H1 (cell line): ENCODE data around the gene PHLDA2. TPM values are rescaled to one million over a fixed set of nuclear protein-coding genes. Genes with fewer than 3 reads are reported as not detected.
A peak's percentile ranks its signal among the peaks of the same experiment; 100 is the strongest.

Source experiments
- ATF3 ChIP-seq: IDR thresholded peaks from 2 replicates; pipeline ENCODE4 v1.6.1; 2011; ENCODE audit warnings: low read depth, mild to moderate bottlenecking, low read length; ENCODE audit not compliant: insufficient read depth
- BACH1 ChIP-seq: IDR thresholded peaks from 2 replicates; pipeline ENCODE4 v1.6.1; 2012; ENCODE audit warnings: low read length, improper control_type of control experiment
- EP300 ChIP-seq, 2 experiments: IDR thresholded peaks; 1 replicate in 1 of 2; 2 replicates in 1 of 2; pipeline ENCODE4 v1.6.1; 2011 to 2012; ENCODE audit warnings: low read depth in 2 of 2, low read length in 2 of 2, mild to moderate bottlenecking in 2 of 2, borderline replicate concordance in 1 of 2, inconsistent platforms in 1 of 2, moderate library complexity in 1 of 2
- HDAC6 ChIP-seq: IDR thresholded peaks from one replicate; pipeline ENCODE4 v1.7.1; 2012; ENCODE audit warnings: low read depth, mild to moderate bottlenecking, inconsistent platforms, low read length, moderate library complexity
- KDM1A ChIP-seq: fragments of 200-600, 300-600 bp; sonication (generic); IDR thresholded peaks from 2 replicates; pipeline ENCODE4 v1.7.1; 2016; ENCODE audit warnings: mild to moderate bottlenecking, low read length, borderline replicate concordance
- KDM4A ChIP-seq: IDR thresholded peaks from one replicate; pipeline ENCODE4 v1.7.1; 2012; ENCODE audit warnings: low read depth, mild to moderate bottlenecking, moderate library complexity, low read length, inconsistent platforms; ENCODE audit not compliant: severe bottlenecking
- POU5F1 ChIP-seq: IDR thresholded peaks from 2 replicates; pipeline ENCODE4 v1.6.1; 2011; ENCODE audit warnings: low read depth, mild to moderate bottlenecking, low read length, moderate library complexity
- RAD21 ChIP-seq, 2 experiments: IDR thresholded peaks in 1 of 2; conservative IDR thresholded peaks in 1 of 2; 2 replicates each; pipeline ENCODE4 v1.6.1; 2011; ENCODE audit warnings: low read depth in 2 of 2, low read length in 2 of 2, improper control_type of control experiment in 1 of 2, inconsistent platforms in 1 of 2, mild to moderate bottlenecking in 1 of 2, moderate library complexity in 1 of 2
- RXRA ChIP-seq: IDR thresholded peaks from 2 replicates; pipeline ENCODE4 v1.6.1; 2011; ENCODE audit warnings: low read depth, mild to moderate bottlenecking, low read length, moderate library complexity; ENCODE audit not compliant: insufficient read depth
- SP1 ChIP-seq: IDR thresholded peaks from 2 replicates; pipeline ENCODE4 v1.6.1; 2011; ENCODE audit warnings: low read depth, low read length
- polyA plus RNA-seq, 7 experiments: library from polyadenylated mRNA; depleted of rRNA in 3 of 7; stranded (reverse) in 5 of 7; unstranded in 2 of 7; fragments of >200 nt in 5 of 7; fragments of 200-250 nt in 2 of 7; gene quantifications; 1 replicate in 5 of 7; 2 replicates in 1 of 7; 4 replicates in 1 of 7; pipeline versions ENCODE4 v1.2.1 to v1.2.3, GENCODE V29; 2011 to 2013; ENCODE audit warnings: missing spikeins in 2 of 7, mixed read lengths in 2 of 7
- total RNA-seq: library from RNA; stranded (reverse); fragmentation: NEBNext Ultra II Directional; extraction: Animal tissue kit (Norgen Biotek cat#: 25700); gene quantifications from 2 replicates; pipeline ENCODE4 v1.2.1, GENCODE V29; 2021
- TF ChIP-seq, protein P1 (sequence below): IDR thresholded peaks from 2 replicates; pipeline ENCODE4 v1.6.1; 2012; ENCODE audit warnings: inconsistent platforms
- TF ChIP-seq, protein P2 (sequence below), 3 experiments: IDR thresholded peaks; 1 replicate in 2 of 3; 2 replicates in 1 of 3; pipeline versions ENCODE4 v1.5.1 to v1.6.1; 2011; ENCODE audit warnings: low read length in 3 of 3, mild to moderate bottlenecking in 3 of 3, inconsistent platforms in 2 of 3, low read depth in 1 of 3, moderate library complexity in 1 of 3; ENCODE audit not compliant: insufficient read depth in 1 of 3; ENCODE audit errors: control extremely low read depth in 1 of 3
- TF ChIP-seq, protein P3 (sequence below): IDR thresholded peaks from 2 replicates; pipeline ENCODE4 v1.6.1; 2012; ENCODE audit warnings: inconsistent platforms

The PHLDA2 gene
- total and polyA plus RNA-seq, 2 of the 8 experiments (the other 6 are each of a cell fraction or from before 2014, with no cell fraction given): 5.2 to 7.6 TPM

DNA sequence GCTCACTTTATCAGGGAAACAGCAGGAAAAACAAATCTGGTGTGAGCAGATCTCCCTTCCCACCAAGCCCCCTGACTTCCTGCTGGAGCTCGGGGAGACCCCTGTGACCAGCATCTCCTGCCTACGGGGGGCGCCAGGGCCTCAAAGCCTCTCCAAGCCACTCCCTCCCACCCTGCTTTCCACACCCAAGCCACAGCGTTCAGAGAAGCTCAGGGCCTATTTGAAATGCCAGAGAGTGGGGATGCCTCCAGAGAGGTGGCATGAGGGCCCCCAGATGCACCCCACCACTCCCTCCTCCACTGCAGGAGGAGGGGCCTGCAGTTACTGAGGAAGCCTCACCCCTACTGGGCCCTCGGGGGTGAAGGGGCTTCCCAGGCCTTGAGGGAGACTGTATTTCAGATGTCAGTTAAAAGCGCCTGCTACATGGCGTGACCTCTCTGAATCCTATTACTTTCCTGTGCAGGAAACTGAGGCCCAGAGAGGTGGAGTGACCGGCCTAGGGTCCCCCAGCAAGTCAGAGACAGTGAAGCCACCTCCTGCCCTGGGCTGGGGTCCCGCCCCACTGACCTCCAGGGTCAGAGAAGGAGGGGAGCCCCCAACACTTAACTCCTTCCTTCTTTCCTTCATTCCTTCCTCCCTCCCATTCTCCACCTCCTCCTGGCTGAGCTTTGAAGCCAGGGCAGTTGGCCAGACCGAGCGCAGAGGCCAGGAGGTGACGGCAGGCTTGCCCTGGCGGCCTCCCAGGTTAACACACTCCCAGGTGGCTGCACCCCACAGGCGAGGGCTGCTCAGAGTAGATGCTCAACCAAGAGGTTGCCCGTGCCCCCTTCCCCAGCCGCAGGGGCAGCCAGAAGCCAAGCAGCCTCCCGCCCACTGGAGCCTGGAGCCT is 37.6 kb downstream of the PHLDA2 start (continued):
- TF ChIP-seq EP300 (IDR thresholded peaks at IDR 0.05; ENCODE audit: borderline replicate concordance in 1 of 2, low read depth in 2 of 2, low read length in 2 of 2) (no peak), HDAC6 (no peak), SP1 (no peak), KDM4A (no peak), POU5F1 (no peak), RXRA (no peak), BACH1 (no peak), ATF3 (no peak), RAD21 (IDR thresholded peaks at IDR 0.05 in 1 of 2, conservative IDR thresholded peaks at IDR 0.05 in 1 of 2; ENCODE audit: low read depth in 2 of 2, low read length in 2 of 2) (peak in 1 of 2 experiments; percentile 24; a peak in 2 of 4 replicates), KDM1A (no peak)
- TF ChIP-seq, protein P1, sequence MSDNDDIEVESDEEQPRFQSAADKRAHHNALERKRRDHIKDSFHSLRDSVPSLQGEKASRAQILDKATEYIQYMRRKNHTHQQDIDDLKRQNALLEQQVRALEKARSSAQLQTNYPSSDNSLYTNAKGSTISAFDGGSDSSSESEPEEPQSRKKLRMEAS: no peak
- TF ChIP-seq, protein P2, sequence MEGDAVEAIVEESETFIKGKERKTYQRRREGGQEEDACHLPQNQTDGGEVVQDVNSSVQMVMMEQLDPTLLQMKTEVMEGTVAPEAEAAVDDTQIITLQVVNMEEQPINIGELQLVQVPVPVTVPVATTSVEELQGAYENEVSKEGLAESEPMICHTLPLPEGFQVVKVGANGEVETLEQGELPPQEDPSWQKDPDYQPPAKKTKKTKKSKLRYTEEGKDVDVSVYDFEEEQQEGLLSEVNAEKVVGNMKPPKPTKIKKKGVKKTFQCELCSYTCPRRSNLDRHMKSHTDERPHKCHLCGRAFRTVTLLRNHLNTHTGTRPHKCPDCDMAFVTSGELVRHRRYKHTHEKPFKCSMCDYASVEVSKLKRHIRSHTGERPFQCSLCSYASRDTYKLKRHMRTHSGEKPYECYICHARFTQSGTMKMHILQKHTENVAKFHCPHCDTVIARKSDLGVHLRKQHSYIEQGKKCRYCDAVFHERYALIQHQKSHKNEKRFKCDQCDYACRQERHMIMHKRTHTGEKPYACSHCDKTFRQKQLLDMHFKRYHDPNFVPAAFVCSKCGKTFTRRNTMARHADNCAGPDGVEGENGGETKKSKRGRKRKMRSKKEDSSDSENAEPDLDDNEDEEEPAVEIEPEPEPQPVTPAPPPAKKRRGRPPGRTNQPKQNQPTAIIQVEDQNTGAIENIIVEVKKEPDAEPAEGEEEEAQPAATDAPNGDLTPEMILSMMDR (IDR thresholded peaks at IDR 0.05; ENCODE audit: control extremely low read depth in 1 of 3, insufficient read depth in 1 of 3, low read depth in 1 of 3, low read length in 3 of 3): peak in 2 of 3 experiments; percentile 40 to 51; a peak in 2 of 4 replicates
- TF ChIP-seq, protein P3, sequence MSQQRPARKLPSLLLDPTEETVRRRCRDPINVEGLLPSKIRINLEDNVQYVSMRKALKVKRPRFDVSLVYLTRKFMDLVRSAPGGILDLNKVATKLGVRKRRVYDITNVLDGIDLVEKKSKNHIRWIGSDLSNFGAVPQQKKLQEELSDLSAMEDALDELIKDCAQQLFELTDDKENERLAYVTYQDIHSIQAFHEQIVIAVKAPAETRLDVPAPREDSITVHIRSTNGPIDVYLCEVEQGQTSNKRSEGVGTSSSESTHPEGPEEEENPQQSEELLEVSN: 0 out of 2 replicates have a peak, but pooled peaks have one; percentile 56
